Natural killer cell (primary cell): ENCODE measurements around the gene CDC16. TPM values are rescaled to one million over a fixed set of nuclear protein-coding genes. Genes with fewer than 3 reads are reported as not detected.

Source experiments
- ATAC-seq, 3 donors: fragments of 150-1000 bp in 2 of 3; fragments of 200-7000 bp in 1 of 3; cut with Tn5 transposase; 1 replicate in 1 of 3; 2 replicates in 2 of 3; pipeline ENCODE4 v1.10.0; 2021; ENCODE audit warnings: mild to moderate bottlenecking in 2 of 3, moderate library complexity in 2 of 3
- DNase-seq, 2 donors: peaks; one replicate each; pipeline versions ENCODE4 v3.0.0 to v3.0.0-alpha.2; 2013 to 2021; ENCODE audit warnings: mixed read lengths in 1 of 2
- H3K27ac ChIP-seq: one replicate; pipeline ENCODE4 v1.5.1; 2013; ENCODE audit warnings: mild to moderate bottlenecking, low read length
- H3K27me3 ChIP-seq: one replicate; pipeline ENCODE4 v1.6.1; 2013; ENCODE audit warnings: low read length; ENCODE audit not compliant: control insufficient read depth, insufficient read depth
- H3K36me3 ChIP-seq: one replicate; pipeline ENCODE4 v1.6.1; 2013; ENCODE audit warnings: low read length; ENCODE audit not compliant: control insufficient read depth, insufficient read depth
- H3K4me1 ChIP-seq: one replicate; pipeline ENCODE4 v1.6.1; 2013; ENCODE audit warnings: low read length; ENCODE audit not compliant: control insufficient read depth, insufficient read depth
- H3K4me3 ChIP-seq: one replicate; pipeline ENCODE4 v1.5.1; 2013; ENCODE audit warnings: low read length
- H3K9me3 ChIP-seq: one replicate; pipeline ENCODE4 v1.6.1; 2013; ENCODE audit warnings: low read length; ENCODE audit not compliant: control insufficient read depth, insufficient read depth
- H3K27ac Mint-ChIP-seq, 2 donors: one replicate each; pipeline ENCODE4 v1.8.0; 2022; ENCODE audit warnings: mild to moderate bottlenecking in 2 of 2, mixed read lengths in 2 of 2, moderate library complexity in 1 of 2
- H3K27me3 Mint-ChIP-seq, 2 donors: one replicate each; pipeline ENCODE4 v1.8.0; 2022; ENCODE audit warnings: low read depth in 2 of 2, mixed read lengths in 2 of 2
- H3K36me3 Mint-ChIP-seq: one replicate; pipeline ENCODE4 v1.8.0; 2022; ENCODE audit warnings: mixed read lengths
- H3K4me1 Mint-ChIP-seq, 2 donors: one replicate each; pipeline ENCODE4 v1.8.0; 2022; ENCODE audit warnings: mixed read lengths in 2 of 2
- H3K4me3 Mint-ChIP-seq: one replicate; pipeline ENCODE4 v1.8.0; 2022; ENCODE audit warnings: mild to moderate bottlenecking, moderate library complexity, mixed read lengths
- H3K9me3 Mint-ChIP-seq, 2 donors: one replicate each; pipeline ENCODE4 v1.8.0; 2022; ENCODE audit warnings: mixed read lengths in 2 of 2
- WGBS: methylation state at CpG from one replicate; pipeline ENCODE4 v1.1.7; 2013; ENCODE audit warnings: missing lambda C conversion rate; ENCODE audit not compliant: insufficient coverage; 5-methylcytosine and 5-hydroxymethylcytosine counted together
- intact Hi-C: fragments of 100-400 bp; cut with micrococcal nuclease; formaldehyde crosslinking; loops from one replicate; pipeline ENCODE4 v1.14.2; 2022
- total RNA-seq, 4 donors: library from RNA; stranded (reverse); fragments of 120-200 nt in 1 of 4; gene quantifications; one replicate each; pipeline versions ENCODE4 v1.2.3 to v1.2.4, GENCODE V29; 2013 to 2022
- TF ChIP-seq, protein P1 (sequence below): fragments of 200-600 bp; IDR thresholded peaks from one replicate; pipeline ENCODE4 v1.8.0; 2022; ENCODE audit warnings: antibody characterized with exemption

CDC16 gene
- total RNA-seq, 3 donors from 2014 or later (not counting 1 experiment from before 2014, with no cell fraction given), result 61.4 to 75.9 (median 70.7) TPM

DNA sequence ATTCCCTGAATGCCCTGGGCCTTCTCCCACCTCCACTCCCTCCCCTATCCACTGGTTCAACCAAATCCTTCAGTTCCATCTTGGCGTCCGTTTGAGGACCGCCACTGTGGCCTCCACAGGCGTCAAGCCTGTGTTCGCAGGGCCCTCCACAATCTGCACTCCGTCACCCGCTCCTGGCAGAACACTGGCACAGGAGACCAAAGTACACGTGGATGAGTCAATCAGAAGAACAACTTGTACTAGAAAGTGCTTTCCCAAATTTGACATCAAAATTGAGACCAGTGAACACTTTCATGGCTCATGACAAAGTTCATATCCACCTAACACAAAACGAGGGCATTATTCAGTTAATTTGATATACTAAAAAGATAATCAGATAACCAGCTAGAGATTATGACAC lies 6.5 kb upstream of the CDC16 start:
- Histone ChIP-seq H3K27ac (no peak overlapping the region), H3K9me3 (no peaks in the 10 kb centered on the region), H3K27me3 (no peaks in the 10 kb centered on the region), H3K36me3 (no peaks in the 10 kb centered on the region), H3K4me1 (peaks cover 29% of the 10 kb centered on the region), H3K4me3 (no peak overlapping the region)
- WGBS, result 92% methylated on average over 9 of the region's 9 CpGs
- no peak overlapping the region for H3K27ac Mint-ChIP-seq
- intact Hi-C loops, result loop anchor here (5.0 kb wide), 1 partner anchor 181 kb away; no protein-coding TSS in a partner anchor
- ATAC-seq (no peak), DNase-seq (no peak)
- no peak overlapping the region for H3K4me3 Mint-ChIP-seq
- H3K9me3 Mint-ChIP-seq, result no peaks in the 10 kb centered on the region
- peaks cover 4 to 13% of the 10 kb centered on the region in 2 donors for H3K27me3 Mint-ChIP-seq
- TF ChIP-seq, protein P1, sequence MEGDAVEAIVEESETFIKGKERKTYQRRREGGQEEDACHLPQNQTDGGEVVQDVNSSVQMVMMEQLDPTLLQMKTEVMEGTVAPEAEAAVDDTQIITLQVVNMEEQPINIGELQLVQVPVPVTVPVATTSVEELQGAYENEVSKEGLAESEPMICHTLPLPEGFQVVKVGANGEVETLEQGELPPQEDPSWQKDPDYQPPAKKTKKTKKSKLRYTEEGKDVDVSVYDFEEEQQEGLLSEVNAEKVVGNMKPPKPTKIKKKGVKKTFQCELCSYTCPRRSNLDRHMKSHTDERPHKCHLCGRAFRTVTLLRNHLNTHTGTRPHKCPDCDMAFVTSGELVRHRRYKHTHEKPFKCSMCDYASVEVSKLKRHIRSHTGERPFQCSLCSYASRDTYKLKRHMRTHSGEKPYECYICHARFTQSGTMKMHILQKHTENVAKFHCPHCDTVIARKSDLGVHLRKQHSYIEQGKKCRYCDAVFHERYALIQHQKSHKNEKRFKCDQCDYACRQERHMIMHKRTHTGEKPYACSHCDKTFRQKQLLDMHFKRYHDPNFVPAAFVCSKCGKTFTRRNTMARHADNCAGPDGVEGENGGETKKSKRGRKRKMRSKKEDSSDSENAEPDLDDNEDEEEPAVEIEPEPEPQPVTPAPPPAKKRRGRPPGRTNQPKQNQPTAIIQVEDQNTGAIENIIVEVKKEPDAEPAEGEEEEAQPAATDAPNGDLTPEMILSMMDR, result no peak
- H3K36me3 Mint-ChIP-seq, result no peaks in the 10 kb centered on the region
- peaks cover 18 to 35% of the 10 kb centered on the region in 2 donors for H3K4me1 Mint-ChIP-seq

DNA sequence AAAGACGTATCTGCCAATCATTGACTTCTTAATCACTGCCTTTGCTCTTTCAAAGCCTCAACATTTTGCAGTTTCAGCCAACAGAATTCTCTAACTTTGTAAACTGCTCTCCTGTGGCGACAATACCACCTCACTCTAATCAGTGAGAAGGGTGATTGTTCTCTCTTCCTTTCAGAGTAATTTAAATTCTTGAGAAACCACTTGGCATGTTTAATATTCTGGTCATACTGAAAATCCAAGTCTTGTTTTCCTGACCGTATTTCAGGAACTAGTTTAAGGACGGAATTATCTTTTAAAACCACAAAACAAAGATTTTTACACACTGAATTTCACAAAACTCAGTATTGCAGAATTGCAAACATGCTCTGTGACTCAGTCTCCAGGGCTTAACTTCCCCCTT lies 5.2 kb upstream of the CDC16 start:
- Mint-ChIP-seq H3K27ac (no peak overlapping the region), H3K36me3 (no peaks in the 10 kb centered on the region), H3K9me3 (no peaks in the 10 kb centered on the region), H3K4me1 (peaks cover 14 to 33% of the 10 kb centered on the region in 2 donors), H3K27me3 (peaks cover 4 to 13% of the 10 kb centered on the region in 2 donors), H3K4me3 (no peak overlapping the region)
- Histone ChIP-seq H3K27me3 (no peaks in the 10 kb centered on the region), H3K4me3 (no peak overlapping the region), H3K4me1 (peaks cover 27% of the 10 kb centered on the region), H3K27ac (no peak overlapping the region), H3K36me3 (no peaks in the 10 kb centered on the region), H3K9me3 (no peaks in the 10 kb centered on the region)
- WGBS, result 76% methylated on average over 3 of the region's 4 CpGs
- DNase-seq (no peak), ATAC-seq (no peak)
- TF ChIP-seq, protein P1, result no peak
- intact Hi-C loops, result loop anchor here (5.0 kb wide), 1 partner anchor 182 kb away; no protein-coding TSS in a partner anchor

DNA sequence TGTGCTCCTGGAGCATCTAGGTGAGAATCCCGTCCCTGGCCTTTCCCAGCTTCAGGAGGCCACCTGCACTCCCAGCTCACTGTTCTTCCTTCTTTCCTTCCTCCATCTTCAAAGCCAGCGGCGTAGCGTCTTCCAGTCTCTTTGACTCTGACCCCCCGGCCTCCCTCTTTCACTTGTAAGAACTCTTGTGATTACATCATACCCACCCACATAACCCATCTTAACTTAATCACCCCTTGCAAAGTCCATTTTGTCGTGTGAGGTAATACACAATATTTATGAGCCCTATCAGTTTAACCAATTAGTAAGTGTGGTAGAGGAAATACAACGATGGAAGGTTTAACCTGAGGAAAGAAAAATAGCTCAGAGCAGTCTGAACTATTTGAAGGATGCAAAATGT lies 4.6 kb upstream of the CDC16 start:
- H3K4me1 Mint-ChIP-seq, result peaks cover 8 to 31% of the 10 kb centered on the region in 2 donors

More for the DNA sequence above, 4.6 kb upstream of the CDC16 start:
- H3K27ac ChIP-seq, result no peak overlapping the region
- H3K27ac Mint-ChIP-seq, result no peak overlapping the region
- ATAC-seq, result no peak
- no peaks in the 10 kb centered on the region for H3K9me3 ChIP-seq
- no peaks in the 10 kb centered on the region for H3K36me3 ChIP-seq
- H3K27me3 Mint-ChIP-seq, result peaks cover 4 to 13% of the 10 kb centered on the region in 2 donors
- H3K4me3 Mint-ChIP-seq, result no peak overlapping the region
- 73% methylated on average over 6 of the region's 7 CpGs for WGBS
- H3K27me3 ChIP-seq, result no peaks in the 10 kb centered on the region
- H3K4me3 ChIP-seq, result no peak overlapping the region
- no peak for DNase-seq
- no peaks in the 10 kb centered on the region for H3K36me3 Mint-ChIP-seq
- intact Hi-C loops, result no loop called here
- H3K4me1 ChIP-seq, result peaks cover 24% of the 10 kb centered on the region
- TF ChIP-seq, protein P1, result no peak
- H3K9me3 Mint-ChIP-seq, result no peaks in the 10 kb centered on the region
